OCI-LY3 (cell line): ENCODE data around the gene UNKL.

Source experiments
- H2AFZ ChIP-seq: fragments of 200-600, 300-600 bp; shearing (Covaris generic); 2 replicates; pipeline ENCODE4 v1.6.0; 2014; ENCODE audit warnings: antibody characterized with exemption, low read depth, low read length
- H3K27ac ChIP-seq: fragments of 200-600, 300-600 bp; sonication (generic); 2 replicates; pipeline ENCODE4 v1.5.1; 2014; ENCODE audit warnings: mild to moderate bottlenecking, low read length, moderate library complexity, mixed read lengths
- H3K27me3 ChIP-seq: fragments of 200-600, 300-600 bp; sonication (generic); 2 replicates; pipeline ENCODE4 v1.6.1; 2014; ENCODE audit warnings: low read depth, low read length, mixed read lengths
- H3K36me3 ChIP-seq: fragments of 200-600, 300-600 bp; sonication (generic); replicated peaks from 2 replicates; pipeline ENCODE3; 2014; ENCODE audit warnings: low read depth, low read length, mixed read lengths
- H3K4me1 ChIP-seq: fragments of 300-600, 200-600 bp; sonication (generic); 2 replicates; pipeline ENCODE4 v1.6.1; 2014; ENCODE audit warnings: low read length, mixed read lengths
- H3K4me2 ChIP-seq: fragments of 200-600, 300-600 bp; sonication (generic); 2 replicates; pipeline ENCODE4 v1.6.1; 2014; ENCODE audit warnings: low read length, mixed read lengths
- H3K4me3 ChIP-seq: fragments of 300-600, 200-600 bp; sonication (generic); 2 replicates; pipeline ENCODE4 v1.5.1; 2014; ENCODE audit warnings: antibody characterized with exemption, mild to moderate bottlenecking, low read length, moderate library complexity
- H3K79me2 ChIP-seq: fragments of 300-600, 200-600 bp; shearing (Covaris generic); 2 replicates; pipeline ENCODE4 v1.6.1; 2014; ENCODE audit warnings: mild to moderate bottlenecking, low read length, mixed read lengths
- H3K9ac ChIP-seq: fragments of 300-600, 200-600 bp; shearing (Covaris generic); 2 replicates; pipeline ENCODE4 v1.6.0; 2014; ENCODE audit warnings: mild to moderate bottlenecking, low read length, moderate library complexity
- H3K9me3 ChIP-seq: fragments of 200-600, 300-600 bp; shearing (Covaris generic); 2 replicates; pipeline ENCODE4 v1.6.1; 2014; ENCODE audit warnings: low read length, mixed read lengths; ENCODE audit not compliant: insufficient read depth
- H4K20me1 ChIP-seq: fragments of 200-600, 300-600 bp; sonication (generic); 2 replicates; pipeline ENCODE4 v1.6.1; 2016; ENCODE audit warnings: low read length, mixed read lengths; ENCODE audit not compliant: insufficient read depth
- EZH2phosphoT487 ChIP-seq: fragments of 200-600 bp; shearing (Covaris generic); IDR thresholded peaks from 2 replicates; pipeline ENCODE4 v1.6.1; 2018; ENCODE audit warnings: antibody characterized with exemption, mixed run types, low read depth
- TF ChIP-seq, protein P1 (sequence below): fragments of 200-600, 300-600 bp; sonication (generic); IDR thresholded peaks from 2 replicates; pipeline ENCODE4 v1.5.1; 2014; ENCODE audit warnings: antibody characterized with exemption, low read length, low read depth

UNKL gene

GRCh38 chr16:1439058-1439698 is 24.7 kb upstream of the UNKL start:
- TF ChIP-seq, protein P1, sequence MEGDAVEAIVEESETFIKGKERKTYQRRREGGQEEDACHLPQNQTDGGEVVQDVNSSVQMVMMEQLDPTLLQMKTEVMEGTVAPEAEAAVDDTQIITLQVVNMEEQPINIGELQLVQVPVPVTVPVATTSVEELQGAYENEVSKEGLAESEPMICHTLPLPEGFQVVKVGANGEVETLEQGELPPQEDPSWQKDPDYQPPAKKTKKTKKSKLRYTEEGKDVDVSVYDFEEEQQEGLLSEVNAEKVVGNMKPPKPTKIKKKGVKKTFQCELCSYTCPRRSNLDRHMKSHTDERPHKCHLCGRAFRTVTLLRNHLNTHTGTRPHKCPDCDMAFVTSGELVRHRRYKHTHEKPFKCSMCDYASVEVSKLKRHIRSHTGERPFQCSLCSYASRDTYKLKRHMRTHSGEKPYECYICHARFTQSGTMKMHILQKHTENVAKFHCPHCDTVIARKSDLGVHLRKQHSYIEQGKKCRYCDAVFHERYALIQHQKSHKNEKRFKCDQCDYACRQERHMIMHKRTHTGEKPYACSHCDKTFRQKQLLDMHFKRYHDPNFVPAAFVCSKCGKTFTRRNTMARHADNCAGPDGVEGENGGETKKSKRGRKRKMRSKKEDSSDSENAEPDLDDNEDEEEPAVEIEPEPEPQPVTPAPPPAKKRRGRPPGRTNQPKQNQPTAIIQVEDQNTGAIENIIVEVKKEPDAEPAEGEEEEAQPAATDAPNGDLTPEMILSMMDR = no peak
- no peak for TF ChIP-seq EZH2phosphoT487
- Histone ChIP-seq H3K4me3 (no peak overlapping the region), H3K4me1 (no peaks in the 10 kb centered on the region), H3K27me3 (no peaks in the 10 kb centered on the region), H3K4me2 (no peak overlapping the region), H3K9me3 (no peaks in the 10 kb centered on the region), H4K20me1 (no peaks in the 10 kb centered on the region), H3K36me3 (no peaks in the 10 kb centered on the region), H3K27ac (no peak overlapping the region), H2AFZ (no peak overlapping the region), H3K79me2 (no peaks in the 10 kb centered on the region), H3K9ac (no peak overlapping the region)

- Histone ChIP-seq H2AFZ (no peak overlapping the region), H3K4me1 (no peaks in the 10 kb centered on the region), H3K9me3 (no peaks in the 10 kb centered on the region), H3K4me2 (no peak overlapping the region), H3K9ac (no peak overlapping the region), H3K27me3 (no peaks in the 10 kb centered on the region), H4K20me1 (no peaks in the 10 kb centered on the region), H3K4me3 (no peak overlapping the region), H3K27ac (no peak overlapping the region), H3K36me3 (no peaks in the 10 kb centered on the region), H3K79me2 (no peaks in the 10 kb centered on the region)
- TF ChIP-seq, protein P1 = no peak
- TF ChIP-seq EZH2phosphoT487 = no peak
These were observed 23.9 kb upstream of the UNKL start for GRCh38 chr16:1438229-1439057.

GRCh38 chr16:1437606-1438005 is 23.1 kb upstream of the UNKL start:
- TF ChIP-seq, protein P1 = no peak
- no peak for TF ChIP-seq EZH2phosphoT487
- H3K36me3 ChIP-seq = no peaks in the 10 kb centered on the region

GRCh38 chr16:1436731-1437355 is 22.3 kb upstream of the UNKL start:
- Histone ChIP-seq H3K9ac (no peak overlapping the region), H3K4me1 (no peaks in the 10 kb centered on the region), H3K27me3 (no peaks in the 10 kb centered on the region), H3K9me3 (no peaks in the 10 kb centered on the region), H3K27ac (no peak overlapping the region), H3K4me2 (no peak overlapping the region), H3K4me3 (no peak overlapping the region), H3K36me3 (no peaks in the 10 kb centered on the region), H4K20me1 (no peaks in the 10 kb centered on the region), H3K79me2 (no peaks in the 10 kb centered on the region), H2AFZ (no peak overlapping the region)
- TF ChIP-seq EZH2phosphoT487 = no peak
- TF ChIP-seq, protein P1 = no peak

More at GRCh38 chr16:1437606-1438005, 23.1 kb upstream of the UNKL start:
- H3K27ac ChIP-seq = no peak overlapping the region
- no peaks in the 10 kb centered on the region for H3K27me3 ChIP-seq
- no peaks in the 10 kb centered on the region for H3K9me3 ChIP-seq
- no peaks in the 10 kb centered on the region for H3K4me1 ChIP-seq
- no peak overlapping the region for H3K4me3 ChIP-seq
- H2AFZ ChIP-seq = no peak overlapping the region
- H3K4me2 ChIP-seq = no peak overlapping the region
- H4K20me1 ChIP-seq = no peaks in the 10 kb centered on the region
- no peak overlapping the region for H3K9ac ChIP-seq
- H3K79me2 ChIP-seq = no peaks in the 10 kb centered on the region
